T47D (cell line): ENCODE data around the gene B4GALNT1.

Experiments used
- DNase-seq, 2 experiments: peaks; one replicate each; pipeline versions ENCODE4 v3.0.0 to v3.0.0-alpha.2; 2011 to 2012; ENCODE audit warnings: low read depth in 1 of 2, low spot score in 1 of 2
- JUND ChIP-seq: IDR thresholded peaks from 2 replicates; pipeline ENCODE4 v1.6.1; 2012; ENCODE audit warnings: low read depth
- in situ Hi-C: cut with HindIII; loops from 2 replicates; pipeline ENCODE4 v1.10.0; 2016; ENCODE audit warnings: low sequenced_read_pairs, low pct_unique_long_range_greater_than_20kb

The B4GALNT1 gene

GRCh38 chr12:57606821-57607220 lies 26.2 kb downstream of the B4GALNT1 start:
- no peak for TF ChIP-seq JUND
- in situ Hi-C loops: no loop called here
- no peak for DNase-seq

GRCh38 chr12:57606399-57606798 lies 26.6 kb downstream of the B4GALNT1 start:
- DNase-seq: no peak
- in situ Hi-C loops: no loop called here
- no peak for TF ChIP-seq JUND

- in situ Hi-C loops: no loop called here
- DNase-seq: no peak
- TF ChIP-seq JUND: no peak
Observed at GRCh38 chr12:57605811-57606311, 27.1 kb downstream of the B4GALNT1 start.

GRCh38 chr12:57604992-57605810 lies 27.8 kb downstream of the B4GALNT1 start:
- TF ChIP-seq JUND: no peak
- in situ Hi-C loops: no loop called here
- DNase-seq: peak in 1 of 2 experiments; percentile 45

GRCh38 chr12:57604454-57604991 lies 28.5 kb downstream of the B4GALNT1 start, which contains the start of gene DTX3:
Gene DTX3 (plus strand): TSS chr12:57604824. CDS start chr12:57606518, 1,694 bp downstream.
- TF ChIP-seq JUND: no peak
- DNase-seq: peak in 1 of 2 experiments; percentile 52
- in situ Hi-C loops: no loop called here

GRCh38 chr12:57603815-57604453 lies 29.1 kb downstream of the B4GALNT1 start:
- peak in 1 of 2 experiments; percentile 61 for DNase-seq
- in situ Hi-C loops: no loop called here
- no peak for TF ChIP-seq JUND

GRCh38 chr12:57603324-57603723 lies 29.7 kb downstream of the B4GALNT1 start:
- in situ Hi-C loops: no loop called here

GRCh38 chr12:57602544-57602943 lies 30.5 kb downstream of the B4GALNT1 start:
- TF ChIP-seq JUND: no peak
- DNase-seq: no peak
- in situ Hi-C loops: no loop called here

More at GRCh38 chr12:57603324-57603723, 29.7 kb downstream of the B4GALNT1 start:
- DNase-seq: no peak
- no peak for TF ChIP-seq JUND

- in situ Hi-C loops: no loop called here
- no peak for DNase-seq
- no peak for TF ChIP-seq JUND
Observed at GRCh38 chr12:57600395-57600794, 32.6 kb downstream of the B4GALNT1 start.

GRCh38 chr12:57593187-57593586 lies 39.8 kb downstream of the B4GALNT1 start:
- in situ Hi-C loops: no loop called here
- TF ChIP-seq JUND: no peak
- DNase-seq: no peak

- no peak for DNase-seq
- no peak for TF ChIP-seq JUND
- in situ Hi-C loops: no loop called here
Observed at GRCh38 chr12:57592551-57593165, 40.3 kb downstream of the B4GALNT1 start.

- DNase-seq: no peak
- in situ Hi-C loops: no loop called here
- TF ChIP-seq JUND: no peak
Observed at GRCh38 chr12:57591782-57592325, 41.1 kb downstream of the B4GALNT1 start.
